HG03066 (cell line): Measurements from ENCODE around the gene ZC3HAV1L.
"Not testable (repeated sequence)": the region's sequence is repeated elsewhere in the genome, so short reads cannot be mapped to it uniquely, and the experiment has no call there.

ENCODE experiments used
- ATAC-seq: cut with Tn5 transposase; IDR thresholded peaks from one replicate; pipeline ENCODE4 v1.9.1; 2021; ENCODE audit warnings: low read depth; ENCODE audit not compliant: unreplicated experiment

ZC3HAV1L gene, protein sequence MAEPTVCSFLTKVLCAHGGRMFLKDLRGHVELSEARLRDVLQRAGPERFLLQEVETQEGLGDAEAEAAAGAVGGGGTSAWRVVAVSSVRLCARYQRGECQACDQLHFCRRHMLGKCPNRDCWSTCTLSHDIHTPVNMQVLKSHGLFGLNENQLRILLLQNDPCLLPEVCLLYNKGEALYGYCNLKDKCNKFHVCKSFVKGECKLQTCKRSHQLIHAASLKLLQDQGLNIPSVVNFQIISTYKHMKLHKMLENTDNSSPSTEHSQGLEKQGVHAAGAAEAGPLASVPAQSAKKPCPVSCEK

DNA sequence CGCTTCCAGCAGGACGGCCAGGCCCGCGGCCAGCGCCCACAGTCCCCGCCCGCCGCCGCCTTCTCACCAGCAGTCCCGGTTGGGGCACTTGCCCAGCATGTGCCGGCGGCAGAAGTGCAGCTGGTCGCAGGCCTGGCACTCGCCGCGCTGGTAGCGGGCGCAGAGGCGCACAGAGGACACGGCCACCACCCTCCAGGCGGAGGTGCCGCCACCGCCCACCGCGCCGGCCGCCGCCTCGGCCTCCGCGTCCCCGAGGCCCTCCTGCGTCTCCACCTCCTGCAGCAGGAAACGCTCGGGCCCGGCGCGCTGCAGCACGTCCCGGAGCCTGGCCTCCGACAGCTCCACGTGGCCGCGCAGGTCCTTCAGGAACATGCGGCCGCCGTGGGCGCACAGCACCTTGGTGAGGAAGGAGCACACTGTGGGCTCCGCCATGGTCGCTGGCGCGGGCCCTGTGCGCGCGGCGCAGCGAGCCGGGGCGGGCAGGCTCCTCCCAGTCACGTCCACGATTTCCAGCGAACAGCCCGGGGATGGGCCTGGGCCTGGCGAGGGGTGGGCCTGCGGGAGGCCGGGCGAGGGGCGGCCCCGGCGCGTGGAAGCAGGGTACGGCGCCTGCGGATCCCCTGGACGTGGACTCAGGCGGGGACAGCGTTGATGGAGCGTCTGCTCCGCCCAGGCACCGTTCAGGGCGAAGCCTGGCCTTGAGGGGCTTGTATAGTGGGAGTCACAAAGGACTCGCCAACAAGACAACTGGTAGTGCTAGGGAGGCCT is at the start of gene ZC3HAV1L:
TSS of gene ZC3HAV1L (minus strand) at position 457 of the 768 bp plus-strand sequence. CDS start at position 432, 25 bp downstream.
- peak; percentile 79 for ATAC-seq

DNA sequence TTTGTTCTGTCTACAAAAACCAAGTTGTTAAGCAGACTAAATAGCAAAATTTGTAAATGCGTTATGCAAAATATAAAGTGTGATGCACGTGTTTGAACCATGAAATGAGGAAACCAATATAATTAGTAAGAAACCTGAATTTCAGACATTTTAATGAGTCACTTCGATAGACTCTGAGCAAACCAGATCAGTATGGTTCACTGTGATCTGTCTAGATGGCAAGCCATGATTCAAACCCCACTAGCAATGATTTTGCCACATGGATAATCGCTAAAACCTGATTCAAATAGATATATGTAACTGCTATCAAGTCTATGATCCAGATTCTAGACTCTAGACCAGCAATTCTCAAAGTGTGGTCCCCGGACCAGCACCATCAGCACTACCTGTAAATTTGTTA is 48.9 kb upstream of the ZC3HAV1L start:
- ATAC-seq = no peak

DNA sequence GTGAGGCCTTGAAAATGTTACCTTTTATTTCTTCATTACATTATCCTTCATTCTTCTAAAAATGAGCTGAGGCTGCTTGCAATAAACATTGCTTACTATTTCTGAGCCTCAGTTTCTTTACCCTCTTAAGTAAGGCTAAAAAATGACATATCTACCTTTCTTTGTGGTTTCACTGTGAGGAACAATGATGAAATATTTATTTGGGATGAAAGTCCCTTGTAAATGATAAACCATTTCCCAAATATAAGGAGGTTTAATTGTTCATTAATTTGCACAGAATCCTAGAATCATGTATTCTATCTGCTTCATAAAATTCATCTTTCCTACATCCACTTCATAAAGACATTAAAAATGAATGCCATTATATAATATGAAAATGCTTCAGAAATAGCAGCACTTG is 45.7 kb upstream of the ZC3HAV1L start:
- ATAC-seq = no peak

DNA sequence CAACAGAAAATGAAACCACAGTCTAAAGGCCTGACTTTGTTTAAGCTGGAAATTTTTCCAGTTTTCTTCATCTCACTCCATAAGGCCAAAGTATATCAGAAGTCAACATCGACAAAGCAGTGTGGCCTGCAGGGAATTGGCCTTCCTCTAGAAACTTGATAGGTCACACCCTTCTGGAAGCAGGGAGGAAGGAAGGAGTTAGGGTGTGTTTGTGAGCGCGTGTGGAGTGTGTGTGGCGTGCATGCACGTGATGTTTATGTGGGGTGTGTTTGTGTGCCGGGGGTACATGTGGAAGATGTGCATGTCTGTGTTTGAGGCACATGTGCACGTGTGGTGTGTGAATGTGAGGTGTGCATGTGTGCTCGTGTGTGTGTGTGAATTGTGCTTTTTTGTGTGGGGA is 45.1 kb upstream of the ZC3HAV1L start:
- ATAC-seq = no peak

DNA sequence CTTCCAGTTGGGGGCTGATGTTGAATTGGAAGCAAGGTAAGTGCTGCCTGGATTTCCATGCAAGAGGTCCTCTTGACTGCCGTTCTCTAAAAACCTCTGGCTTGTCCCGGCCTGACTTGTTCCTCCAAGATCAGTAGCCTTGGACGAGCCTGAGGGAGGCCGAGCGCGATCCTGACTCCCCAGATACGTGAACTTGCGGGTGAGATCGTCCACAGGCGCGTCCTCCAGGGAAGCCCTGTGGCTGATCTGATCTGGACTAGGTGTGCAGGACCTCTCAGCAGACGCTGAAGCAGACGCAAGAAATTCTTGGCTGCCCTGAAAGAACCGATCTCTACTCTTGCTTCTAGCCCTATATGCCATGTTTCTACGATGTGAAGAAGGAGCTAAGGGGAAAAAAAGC is 44.0 kb upstream of the ZC3HAV1L start:
- ATAC-seq = no peak

DNA sequence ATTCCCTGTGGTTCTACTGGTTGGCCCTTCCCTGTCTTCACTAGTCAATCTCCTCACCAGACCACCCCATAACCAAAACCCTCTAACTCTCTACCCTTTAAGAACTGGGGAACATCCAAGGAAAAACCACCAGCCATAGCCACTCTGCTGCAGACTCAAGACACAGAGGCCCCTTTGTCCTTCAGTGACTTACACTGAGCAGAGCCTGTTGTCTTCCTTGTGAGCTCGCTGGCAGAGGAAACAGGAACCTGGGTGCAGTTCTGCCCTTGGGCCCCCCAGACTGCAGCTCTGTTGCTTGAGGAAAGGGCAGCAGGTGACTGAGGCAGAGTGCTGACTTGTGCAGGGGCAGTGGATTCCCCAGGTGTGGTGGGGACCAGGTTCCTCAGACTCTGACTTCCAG is 43.1 kb upstream of the ZC3HAV1L start:
- ATAC-seq = no peak

DNA sequence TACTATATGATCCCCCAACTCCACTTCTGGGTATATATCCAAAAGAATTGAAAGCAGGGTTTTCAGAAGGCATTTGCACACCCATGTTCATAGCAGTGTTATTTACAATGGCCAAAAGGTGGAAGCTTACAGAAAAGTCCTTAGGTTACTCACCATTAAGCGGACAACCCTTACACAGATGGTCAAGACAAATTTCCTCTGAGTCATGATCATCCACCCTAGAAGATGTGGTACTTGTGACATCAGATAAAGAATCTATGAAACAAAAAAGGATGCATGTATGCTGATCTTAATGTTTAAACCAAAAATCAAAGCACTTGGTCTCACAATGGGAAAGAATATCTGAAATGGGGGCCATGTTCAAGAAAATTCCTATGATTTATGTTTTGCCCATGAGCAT is 42.6 kb upstream of the ZC3HAV1L start:
- ATAC-seq = no peak

DNA sequence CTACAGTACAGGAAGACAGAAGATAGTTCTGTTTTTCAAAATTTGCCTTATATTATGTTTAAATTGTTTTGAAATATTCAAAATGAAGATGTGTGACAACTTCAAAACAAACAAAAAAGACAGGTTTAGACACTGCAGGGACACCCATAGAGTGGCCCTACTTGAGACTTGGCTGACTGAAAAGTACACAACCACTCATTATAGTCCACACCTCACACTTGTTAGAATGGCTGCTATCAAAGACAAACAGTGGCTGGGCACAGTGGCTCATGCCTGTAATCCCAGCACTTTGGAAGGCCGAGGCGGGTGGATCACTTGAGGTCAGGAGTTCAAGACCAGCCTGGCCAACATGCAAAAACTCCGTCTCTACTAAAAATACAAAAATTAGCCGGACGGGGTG is 41.9 kb upstream of the ZC3HAV1L start:
- not testable (repeated sequence) for ATAC-seq

DNA sequence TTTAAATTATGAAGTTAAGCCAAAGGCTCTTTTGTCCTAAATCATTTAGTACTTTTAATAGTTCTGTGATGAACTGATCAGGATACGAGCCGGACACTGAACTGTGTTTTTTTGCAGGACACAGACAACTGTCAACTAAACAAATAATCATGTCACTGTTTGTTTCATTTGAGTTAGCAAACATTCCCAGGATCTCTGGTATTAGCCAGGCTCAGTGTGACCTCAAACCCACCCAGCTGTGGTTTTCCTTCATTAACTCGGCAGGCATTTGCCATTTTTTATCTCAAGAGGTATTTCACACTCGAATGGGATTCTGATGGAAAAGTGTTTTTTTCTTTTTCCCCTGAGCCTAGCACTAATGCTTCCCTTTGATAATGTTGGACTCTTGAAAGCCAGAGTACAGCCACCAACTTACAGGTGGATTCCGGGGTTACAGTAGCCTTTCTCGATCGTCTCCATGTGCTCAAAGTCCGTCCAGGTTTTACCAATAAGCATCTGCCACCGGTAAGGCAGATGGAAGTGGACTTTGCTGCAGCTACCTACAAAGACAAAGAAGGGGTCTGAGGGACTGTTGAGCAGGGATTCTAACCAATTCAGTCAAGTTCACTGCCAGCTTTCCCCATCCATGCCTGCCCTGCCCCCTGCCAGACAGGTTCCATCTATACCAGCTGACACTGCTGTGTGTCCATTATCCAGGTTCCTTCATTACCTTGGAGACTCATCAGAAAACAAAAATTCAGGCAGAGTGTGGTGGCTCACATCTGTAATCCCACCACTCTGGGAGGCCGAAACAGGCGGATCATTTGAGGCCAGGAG is 40.2 kb upstream of the ZC3HAV1L start:
- ATAC-seq = no peak

DNA sequence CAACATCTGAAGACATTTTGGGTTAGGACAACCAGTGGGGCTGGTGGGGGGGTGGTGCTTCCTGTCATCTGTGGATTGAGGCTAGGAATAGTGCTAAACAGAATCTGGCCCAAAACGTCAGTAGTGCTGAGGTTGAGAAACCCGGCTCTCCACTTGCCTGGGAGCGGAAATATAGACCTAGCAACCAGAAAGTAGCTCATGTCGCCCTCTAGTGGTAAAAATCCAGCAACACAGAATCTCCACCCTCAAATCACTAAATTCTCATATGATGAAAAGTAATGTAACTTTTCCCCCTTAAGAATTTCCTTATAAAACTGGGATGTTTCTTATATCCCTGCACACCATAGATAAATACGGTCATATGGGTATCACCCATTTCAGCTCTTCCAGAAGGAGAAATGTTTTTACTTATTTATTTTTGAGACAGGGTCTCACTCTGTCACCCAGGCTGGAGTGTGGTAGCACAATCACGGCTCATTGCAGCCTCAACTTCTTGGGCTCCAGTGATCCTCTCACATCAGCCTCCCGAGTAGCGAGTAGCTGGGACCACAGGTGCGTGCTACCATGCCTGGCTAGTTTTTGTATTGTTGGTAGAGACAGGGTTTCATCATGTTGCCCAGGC is 39.3 kb upstream of the ZC3HAV1L start:
- ATAC-seq = peak; percentile 84

DNA sequence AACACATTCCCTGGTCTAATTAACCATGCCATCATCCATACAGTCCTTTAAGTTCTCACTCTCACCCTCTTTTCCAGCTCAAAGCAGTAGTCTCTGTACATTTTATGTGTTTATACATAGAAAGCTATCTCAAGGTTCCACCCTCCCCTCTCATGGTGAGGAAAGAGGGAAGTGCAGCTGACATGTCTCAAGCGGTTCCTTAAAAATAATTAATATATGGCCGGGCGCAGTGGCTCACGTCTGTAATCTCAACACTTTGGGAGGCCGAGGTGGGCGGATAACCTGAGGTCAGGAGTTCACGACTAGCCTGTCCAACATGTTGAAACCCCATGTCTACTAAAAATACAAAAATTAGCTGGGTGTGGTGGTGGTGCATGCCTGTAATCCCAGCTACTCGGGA is 37.0 kb upstream of the ZC3HAV1L start:
- ATAC-seq = no peak

DNA sequence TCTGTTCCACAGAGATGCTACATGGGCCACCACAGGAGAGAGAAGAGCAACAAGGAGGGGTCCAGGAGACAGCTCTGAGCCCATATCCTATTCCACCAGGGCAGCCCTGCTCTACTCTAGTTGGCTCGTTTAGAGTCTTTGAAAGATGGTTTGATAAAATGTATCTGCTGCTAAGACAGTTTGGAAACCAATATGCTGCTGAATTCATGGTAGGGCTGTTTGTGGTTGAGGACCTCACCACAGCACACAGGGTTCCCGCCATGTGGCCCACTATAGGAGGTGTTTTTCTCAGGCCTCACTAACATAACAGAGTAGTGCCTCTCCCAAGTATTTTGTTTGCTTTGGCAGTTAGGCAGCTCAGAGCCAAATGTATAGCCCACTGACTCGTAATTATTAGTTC is 35.8 kb upstream of the ZC3HAV1L start:
- ATAC-seq = no peak

DNA sequence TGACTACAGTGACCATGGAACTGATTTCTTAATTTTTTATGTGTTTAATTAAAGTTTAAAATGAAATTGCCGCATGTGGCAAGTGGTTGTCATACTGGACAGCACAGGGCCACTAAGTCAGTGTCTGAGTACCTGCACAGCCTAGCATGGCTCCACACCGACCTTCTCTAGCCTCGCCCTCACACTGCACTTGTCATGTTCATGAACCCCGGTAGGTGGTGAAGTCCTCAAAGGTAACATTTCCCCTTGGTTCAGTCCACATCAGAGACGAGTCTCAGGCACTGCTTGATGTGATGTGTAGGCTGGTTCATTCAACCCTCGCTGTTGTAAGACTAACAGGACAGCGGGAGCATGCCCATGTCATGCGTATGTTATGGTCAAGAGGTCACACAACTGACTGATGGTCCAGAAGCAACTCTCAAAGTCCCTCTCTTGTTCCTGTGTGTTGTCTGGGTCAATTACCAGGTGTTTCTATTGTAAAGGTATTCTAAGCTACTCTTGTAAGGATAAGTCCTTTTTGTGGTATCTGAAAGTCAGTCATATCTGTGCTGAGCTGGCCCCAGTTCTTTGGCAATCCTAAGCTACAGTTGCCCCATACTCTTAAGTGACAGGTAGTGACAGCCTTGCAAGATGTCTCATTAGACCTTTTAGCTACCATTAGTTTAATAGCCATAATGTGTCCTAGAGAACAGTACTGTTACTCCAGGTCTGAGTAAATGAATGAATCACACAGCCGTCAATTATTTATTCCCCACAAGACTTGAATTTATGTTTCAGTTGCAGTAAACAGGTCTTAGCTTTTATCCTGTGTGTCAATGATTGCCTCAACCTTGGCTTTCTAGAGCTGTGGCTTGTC is 32.9 kb upstream of the ZC3HAV1L start:
- no peak for ATAC-seq

DNA sequence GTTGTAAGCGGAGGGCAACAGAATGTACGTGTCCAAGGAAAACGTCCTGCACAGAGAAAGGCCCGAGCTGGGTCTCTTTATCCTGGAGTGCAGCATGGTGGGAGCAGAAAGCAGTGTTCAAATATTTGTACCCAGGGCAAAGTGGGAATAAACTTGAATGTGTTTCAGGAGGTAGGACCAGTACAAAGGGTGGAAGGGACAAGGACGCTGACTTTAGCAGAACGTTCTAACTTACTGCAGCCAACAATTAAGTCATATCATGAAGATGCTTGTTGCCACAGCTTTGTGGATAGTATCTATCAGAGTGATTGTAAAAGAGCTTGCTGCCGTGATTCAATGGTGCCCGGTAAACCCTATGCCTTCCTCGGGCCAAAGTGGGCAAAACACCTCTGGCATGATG is 30.5 kb upstream of the ZC3HAV1L start:
- no peak for ATAC-seq

DNA sequence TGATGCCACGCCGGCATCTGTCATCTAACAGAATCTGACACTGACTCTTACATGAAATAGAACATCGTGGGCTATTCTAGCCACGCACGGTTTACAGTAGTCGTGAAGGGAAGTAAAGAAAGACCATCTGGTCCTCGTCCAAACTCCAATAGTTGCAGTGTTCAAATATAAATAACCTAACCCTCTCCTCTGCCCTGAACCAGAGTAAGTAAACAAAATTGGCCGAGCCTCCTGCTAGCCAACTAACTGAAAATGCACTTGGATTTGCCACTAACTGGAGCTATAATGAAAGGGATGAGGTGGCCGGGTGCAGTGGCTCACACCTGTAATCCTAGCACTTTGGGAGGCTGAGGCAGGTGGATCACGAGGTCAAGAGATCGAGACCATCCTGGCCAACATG is 29.5 kb upstream of the ZC3HAV1L start:
- no peak for ATAC-seq

DNA sequence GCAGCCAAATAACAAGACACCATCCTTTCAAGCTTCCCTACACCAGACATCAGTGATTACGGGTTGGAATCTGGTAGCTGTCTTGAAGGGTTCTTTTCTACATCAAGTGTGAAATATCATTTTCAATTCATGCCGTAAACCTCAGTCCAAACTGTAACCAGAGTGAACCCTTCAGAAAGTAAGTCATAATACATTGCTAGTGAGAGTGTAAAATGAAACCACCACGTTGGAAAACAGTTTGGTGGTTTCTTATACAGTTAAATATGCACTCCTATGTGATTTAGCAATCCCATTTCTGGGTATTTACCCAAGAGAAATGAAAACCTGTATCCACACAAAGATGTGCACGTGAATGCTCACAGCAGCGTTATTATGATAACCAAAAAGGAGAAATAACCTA is 25.6 kb upstream of the ZC3HAV1L start:
- no peak for ATAC-seq

DNA sequence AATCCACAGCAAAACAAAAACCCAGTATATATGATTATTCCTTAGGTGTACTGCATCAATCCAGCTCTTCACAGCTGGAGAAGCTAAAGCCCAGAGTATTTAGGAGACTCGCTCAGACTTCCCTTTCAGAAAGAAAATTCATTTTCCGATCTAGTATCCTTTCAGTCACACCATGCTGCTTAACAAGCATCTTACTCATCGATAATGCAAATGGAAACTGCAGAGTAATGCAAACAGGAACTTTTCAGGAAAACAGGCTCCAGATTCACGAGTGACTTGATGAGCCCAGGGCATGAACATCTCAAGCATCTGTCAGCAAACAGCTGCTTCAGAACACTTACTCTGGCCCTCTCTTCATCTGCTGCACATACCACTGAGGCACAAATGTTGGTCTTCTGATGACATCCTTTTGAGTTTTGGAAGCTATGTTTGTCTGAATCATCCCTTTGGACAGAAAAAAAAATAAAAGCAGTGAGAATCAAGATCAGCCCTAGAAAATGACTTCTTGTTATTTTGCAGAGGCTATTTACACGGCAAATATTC is 24.9 kb upstream of the ZC3HAV1L start:
- ATAC-seq = no peak

DNA sequence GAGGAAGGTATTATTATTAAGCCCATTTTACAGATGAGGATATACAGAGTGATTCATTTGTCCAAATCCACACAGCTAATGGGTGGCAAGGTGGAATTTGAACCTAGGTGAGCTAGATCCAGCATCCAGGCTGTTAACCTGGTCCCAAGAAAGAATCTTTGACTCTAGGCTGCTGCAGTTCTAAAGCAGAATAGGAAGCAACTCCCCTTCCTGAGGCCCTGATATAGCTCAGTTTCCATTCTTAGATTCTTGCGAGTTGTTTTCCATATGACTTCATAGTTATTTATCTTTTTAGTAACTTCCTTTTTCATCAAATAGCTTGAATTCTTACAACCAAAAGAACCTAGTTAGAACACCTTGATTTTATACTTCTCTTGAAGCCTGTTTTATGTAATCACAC is 24.1 kb upstream of the ZC3HAV1L start:
- ATAC-seq = no peak

DNA sequence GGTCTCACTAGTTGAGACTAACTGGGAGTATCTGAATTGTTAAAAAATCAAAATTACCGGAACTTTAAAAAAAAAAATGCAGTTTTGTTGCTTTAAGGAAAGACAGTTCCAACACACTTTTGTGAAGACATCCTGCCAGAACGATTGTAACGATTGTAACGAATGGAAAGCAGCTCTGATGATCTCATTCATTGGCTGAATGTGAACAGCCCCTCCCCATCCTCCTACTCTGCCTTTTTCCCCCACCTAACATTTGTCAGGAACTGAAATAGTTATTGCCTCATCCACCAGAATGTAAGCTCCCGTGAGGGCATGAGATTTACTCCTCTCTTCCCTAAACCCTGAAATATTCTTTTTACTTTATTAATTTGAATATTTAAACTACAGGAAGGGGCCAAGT is 23.1 kb upstream of the ZC3HAV1L start:
- no peak for ATAC-seq

DNA sequence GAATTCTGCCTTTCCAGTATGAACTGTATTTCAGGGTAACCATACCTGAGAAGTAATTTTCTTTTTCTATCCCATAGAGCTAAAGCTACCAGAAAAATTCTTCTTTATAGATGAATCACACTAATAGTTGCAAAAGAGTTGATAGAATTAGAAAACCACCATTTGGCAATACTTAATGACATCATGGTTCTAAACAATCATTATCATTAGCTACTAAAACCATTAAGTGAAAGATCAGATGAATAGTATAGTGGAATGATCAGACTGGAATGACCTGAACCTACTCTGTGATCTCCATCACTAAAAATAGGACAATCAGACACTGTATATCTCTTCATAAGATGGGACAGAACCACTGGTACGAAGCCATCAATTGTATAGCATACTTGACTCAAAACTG is 19.8 kb upstream of the ZC3HAV1L start:
- no peak for ATAC-seq
